Natural killer cell treated with Interleukin-12 subunit alpha and Interleukin-12 subunit beta and Interleukin-15 and Interleukin-18, amount 100 ng/mL, for 72 hours (primary cell): Measurements from ENCODE around the gene EML1. TPM values are rescaled to one million over a fixed set of nuclear protein-coding genes. Genes with fewer than 3 reads are reported as not detected.

Experiments
- ATAC-seq, 2 donors: fragments of 150-1000 bp; cut with Tn5 transposase in 1 of 2; sonication (Bioruptor Pico), chemical (Tn5 transposase) in 1 of 2; 2 replicates each; pipeline ENCODE4 v1.10.0; 2021
- DNase-seq: peaks from one replicate; pipeline ENCODE4 v3.0.0; 2022; ENCODE audit warnings: low spot score
- H3K27ac Mint-ChIP-seq, 2 donors: 1 replicate in 1 of 2; 2 replicates in 1 of 2; pipeline ENCODE4 v1.8.0; 2022; ENCODE audit warnings: mixed read lengths in 2 of 2, mild to moderate bottlenecking in 1 of 2, moderate library complexity in 1 of 2
- H3K27me3 Mint-ChIP-seq, 2 donors: 1 replicate in 1 of 2; 2 replicates in 1 of 2; pipeline ENCODE4 v1.8.0; 2022; ENCODE audit warnings: mixed read lengths in 2 of 2
- H3K36me3 Mint-ChIP-seq: one replicate; pipeline ENCODE4 v1.8.0; 2022; ENCODE audit warnings: mixed read lengths
- H3K4me1 Mint-ChIP-seq, 2 donors: 1 replicate in 1 of 2; 2 replicates in 1 of 2; pipeline ENCODE4 v1.8.0; 2022; ENCODE audit warnings: low read depth in 2 of 2, mixed read lengths in 2 of 2, mild to moderate bottlenecking in 1 of 2
- H3K4me3 Mint-ChIP-seq: one replicate; pipeline ENCODE4 v1.8.0; 2022; ENCODE audit warnings: mixed read lengths
- H3K9me3 Mint-ChIP-seq: 2 replicates; pipeline ENCODE4 v1.8.0; 2022; ENCODE audit warnings: mixed read lengths
- total RNA-seq, 2 donors: library from RNA; stranded (reverse); gene quantifications; one replicate each; pipeline ENCODE4 v1.2.3, GENCODE V29; 2022

Gene EML1
- total RNA-seq, 2 donors from 2014 or later, result 1.4 TPM; not detected in 1

DNA sequence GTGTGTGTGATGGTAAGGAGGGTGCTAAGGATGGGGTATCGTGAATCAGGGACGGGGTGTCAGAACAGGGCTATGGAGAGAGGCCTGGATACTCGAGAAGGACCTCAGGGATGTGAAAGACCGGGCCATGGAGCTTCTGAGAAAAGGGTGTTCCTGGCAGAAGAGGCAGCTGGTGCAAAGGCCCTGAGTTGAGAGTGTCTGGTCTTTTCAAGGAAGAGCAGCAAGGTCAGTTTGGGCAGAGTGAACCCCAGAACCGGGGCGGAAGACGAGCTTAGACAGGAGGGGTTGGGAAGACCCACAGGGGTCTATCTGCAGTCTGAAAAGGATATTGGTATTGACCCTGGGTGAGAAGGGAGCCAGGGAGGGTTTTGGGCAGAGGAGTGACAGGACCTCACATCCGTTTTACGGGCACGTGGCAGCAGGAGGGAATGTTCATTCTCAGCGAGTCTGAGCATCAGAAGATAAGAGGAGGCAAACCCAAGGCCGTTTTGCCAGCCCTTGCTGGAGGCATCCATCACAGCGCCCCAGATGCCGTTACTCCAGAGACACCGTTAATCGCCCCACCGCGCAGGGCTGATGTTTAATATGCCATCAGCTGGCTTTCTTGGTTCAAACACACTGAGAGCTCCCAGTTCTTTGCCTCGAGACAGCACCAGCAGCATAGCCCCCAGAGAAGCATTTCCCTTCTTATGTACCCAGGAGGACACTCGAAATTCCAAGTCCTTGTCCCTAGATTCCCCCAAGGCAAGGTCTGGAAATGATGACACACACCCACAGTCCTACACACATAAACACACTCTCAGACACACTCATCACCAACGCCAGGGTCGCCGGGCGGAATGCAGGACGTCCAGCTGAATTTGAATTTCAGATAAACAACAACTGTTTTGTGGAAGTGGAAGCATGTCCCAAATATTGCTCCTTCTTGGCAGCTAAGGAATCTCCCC, 41.4 kb upstream of the EML1 start:
- H3K4me1 Mint-ChIP-seq, result peaks cover 5 to 6% of the 10 kb centered on the region in 2 donors
- no peak overlapping the region for H3K27ac Mint-ChIP-seq
- no peaks in the 10 kb centered on the region for H3K36me3 Mint-ChIP-seq
- ATAC-seq (no peak), DNase-seq (no peak)
- no peaks in the 10 kb centered on the region for H3K9me3 Mint-ChIP-seq
- no peak overlapping the region for H3K4me3 Mint-ChIP-seq
- H3K27me3 Mint-ChIP-seq, result peaks cover 21 to 26% of the 10 kb centered on the region in 2 donors

DNA sequence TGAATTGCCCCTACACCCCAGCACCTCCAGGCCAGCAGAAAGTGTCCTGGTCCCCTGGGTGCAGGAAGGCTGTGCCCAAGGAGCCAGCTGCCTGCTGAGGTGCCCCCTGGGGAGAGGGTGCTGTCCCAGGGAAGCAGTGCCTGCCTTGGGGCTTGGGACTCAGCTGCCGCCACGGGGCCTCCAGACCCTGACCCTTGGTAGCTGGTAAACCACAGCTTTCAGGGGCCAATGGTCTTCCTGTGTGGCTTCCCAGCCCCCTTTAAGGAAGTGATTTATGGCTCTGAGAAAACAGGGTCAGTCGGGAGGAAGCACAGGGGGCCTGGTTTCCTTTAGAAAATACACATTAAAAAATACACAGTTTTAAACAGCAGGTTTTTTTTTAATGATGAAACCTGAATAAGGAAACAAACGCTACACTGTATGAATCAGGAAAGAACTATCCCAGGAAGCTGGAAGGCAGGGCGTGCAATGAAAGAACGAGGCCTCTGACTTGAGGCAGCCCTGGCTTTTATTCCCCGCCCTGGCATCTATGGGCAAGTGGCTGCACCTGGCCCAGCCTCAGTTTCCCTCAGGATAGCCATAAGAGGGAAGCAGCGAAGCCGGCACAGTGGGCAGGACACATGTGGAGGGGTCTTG, 40.6 kb upstream of the EML1 start:
- Mint-ChIP-seq H3K36me3 (no peaks in the 10 kb centered on the region), H3K4me1 (peaks cover 5 to 6% of the 10 kb centered on the region in 2 donors), H3K27ac (no peak overlapping the region), H3K27me3 (peaks cover 21 to 26% of the 10 kb centered on the region in 2 donors), H3K9me3 (no peaks in the 10 kb centered on the region), H3K4me3 (no peak overlapping the region)
- ATAC-seq, result no peak
- no peak for DNase-seq

DNA sequence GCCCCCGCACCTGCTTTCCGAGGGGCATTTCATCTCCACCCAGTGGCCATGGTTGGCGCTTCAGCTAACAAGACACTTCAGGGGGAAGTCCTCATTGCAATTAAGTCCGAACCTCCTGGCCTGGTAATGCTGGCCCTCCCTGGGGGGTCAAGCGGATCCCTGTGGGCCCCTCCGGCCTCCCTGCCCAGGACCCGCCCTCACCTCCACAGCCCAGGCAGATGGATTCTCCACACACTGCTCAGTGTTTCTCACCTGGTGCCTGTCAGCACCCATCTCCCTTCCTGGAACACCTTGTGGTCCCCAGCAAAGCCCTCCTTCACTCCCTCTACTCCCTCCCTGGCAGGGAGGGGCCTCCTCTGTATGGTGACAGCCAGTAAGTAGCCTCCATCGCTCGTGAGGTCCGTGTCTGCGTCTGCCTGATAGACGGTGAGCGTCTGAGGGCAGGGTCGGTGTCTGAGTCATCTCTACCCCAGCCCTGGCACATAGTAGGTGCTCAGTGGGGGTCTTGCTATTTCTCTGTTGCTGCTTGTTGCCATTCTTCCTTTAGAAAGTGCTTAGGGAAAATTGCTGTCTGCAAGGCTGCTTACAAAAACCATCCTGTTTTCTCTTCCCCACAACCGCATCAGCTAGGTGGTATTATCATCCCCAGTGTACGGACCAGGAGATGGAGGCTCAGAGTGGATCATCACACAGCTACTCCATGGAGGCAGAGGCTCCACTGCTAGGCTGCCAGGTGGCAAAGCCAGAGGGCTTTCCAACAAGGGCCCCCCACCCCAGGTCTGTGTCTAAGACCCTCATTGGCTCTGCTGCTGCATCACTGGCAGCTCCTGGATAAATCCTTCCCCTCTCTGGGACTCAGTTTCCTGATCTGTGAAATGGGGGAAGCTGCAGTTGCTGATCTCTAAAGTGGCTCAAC, 39.7 kb upstream of the EML1 start:
- Mint-ChIP-seq H3K27ac (no peak overlapping the region), H3K4me1 (peaks cover 5 to 6% of the 10 kb centered on the region in 2 donors), H3K9me3 (no peaks in the 10 kb centered on the region), H3K36me3 (no peaks in the 10 kb centered on the region), H3K4me3 (no peak overlapping the region), H3K27me3 (peaks cover 21 to 26% of the 10 kb centered on the region in 2 donors)
- ATAC-seq, result no peak
- DNase-seq, result no peak

DNA sequence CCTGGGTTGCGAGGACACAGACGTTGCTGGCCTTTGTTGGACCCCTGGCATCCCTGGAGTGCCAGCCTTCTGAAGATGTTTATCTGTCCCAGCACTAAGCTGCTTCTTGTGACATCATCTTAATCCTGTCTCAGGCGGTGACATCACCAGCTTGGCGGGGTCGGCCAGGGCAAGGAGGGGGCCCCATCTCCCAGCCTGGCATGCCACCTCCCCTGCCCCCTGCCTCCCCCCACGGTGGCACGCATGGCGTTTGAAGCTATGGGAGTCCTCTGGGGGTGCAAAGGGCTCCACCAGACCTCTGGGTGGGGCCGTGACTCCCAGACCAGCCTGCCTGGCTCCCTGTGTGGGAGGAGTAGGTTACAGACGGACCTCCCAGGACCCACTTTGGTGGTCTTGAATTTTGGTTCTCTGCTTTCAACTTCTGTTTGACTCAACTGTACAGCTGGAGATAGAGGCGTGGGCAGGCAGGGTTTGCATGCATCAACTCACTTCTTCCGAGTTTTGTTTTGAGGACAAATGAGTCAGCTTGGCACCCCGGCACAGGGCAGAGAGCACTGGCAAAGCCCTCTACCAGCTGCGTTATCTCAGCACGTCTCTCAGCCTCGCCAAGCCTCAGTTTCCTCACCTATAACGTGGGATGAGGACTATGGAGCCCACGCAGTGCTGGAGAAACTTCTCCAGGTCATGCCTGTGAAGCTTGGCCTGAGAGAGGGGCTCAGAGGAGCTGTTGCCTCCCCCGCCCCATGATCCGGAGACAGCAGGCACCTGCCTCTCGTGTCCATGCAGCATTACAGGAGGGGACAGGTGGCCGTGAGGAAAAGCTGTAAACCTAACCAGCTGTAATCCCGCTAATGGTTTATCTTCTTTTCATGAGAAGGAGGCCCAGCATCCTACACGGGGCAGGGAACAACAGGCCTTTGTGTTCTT, 38.8 kb upstream of the EML1 start:
- Mint-ChIP-seq H3K36me3 (no peaks in the 10 kb centered on the region), H3K4me1 (peaks cover 5 to 6% of the 10 kb centered on the region in 2 donors), H3K27me3 (peaks cover 21 to 24% of the 10 kb centered on the region in 2 donors), H3K27ac (no peak overlapping the region), H3K9me3 (no peaks in the 10 kb centered on the region), H3K4me3 (no peak overlapping the region)
- DNase-seq (no peak), ATAC-seq (no peak)

DNA sequence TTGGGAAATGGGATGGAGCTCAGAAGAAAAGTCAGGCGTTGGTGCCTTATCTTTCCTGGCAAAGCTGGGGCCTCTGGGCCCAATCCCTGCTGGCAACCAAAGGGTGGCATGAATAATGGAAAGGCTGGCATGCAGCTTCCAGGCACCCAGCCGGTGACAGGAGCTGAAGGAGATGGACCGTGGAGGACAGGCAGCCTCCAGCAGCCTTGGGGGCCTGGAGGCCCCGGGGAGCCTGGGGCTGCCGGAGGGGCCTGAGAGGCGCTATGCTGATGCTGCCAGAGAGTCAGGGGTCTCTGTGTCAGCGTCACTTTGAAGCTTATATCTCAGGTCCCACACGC, 38.2 kb upstream of the EML1 start:
- DNase-seq, result no peak
- H3K4me3 Mint-ChIP-seq, result no peak overlapping the region
- H3K4me1 Mint-ChIP-seq, result peaks cover 5 to 6% of the 10 kb centered on the region in 2 donors
- H3K9me3 Mint-ChIP-seq, result no peaks in the 10 kb centered on the region
- ATAC-seq, result no peak
- H3K36me3 Mint-ChIP-seq, result no peaks in the 10 kb centered on the region
- no peak overlapping the region for H3K27ac Mint-ChIP-seq
- H3K27me3 Mint-ChIP-seq, result peaks cover 21 to 24% of the 10 kb centered on the region in 2 donors

DNA sequence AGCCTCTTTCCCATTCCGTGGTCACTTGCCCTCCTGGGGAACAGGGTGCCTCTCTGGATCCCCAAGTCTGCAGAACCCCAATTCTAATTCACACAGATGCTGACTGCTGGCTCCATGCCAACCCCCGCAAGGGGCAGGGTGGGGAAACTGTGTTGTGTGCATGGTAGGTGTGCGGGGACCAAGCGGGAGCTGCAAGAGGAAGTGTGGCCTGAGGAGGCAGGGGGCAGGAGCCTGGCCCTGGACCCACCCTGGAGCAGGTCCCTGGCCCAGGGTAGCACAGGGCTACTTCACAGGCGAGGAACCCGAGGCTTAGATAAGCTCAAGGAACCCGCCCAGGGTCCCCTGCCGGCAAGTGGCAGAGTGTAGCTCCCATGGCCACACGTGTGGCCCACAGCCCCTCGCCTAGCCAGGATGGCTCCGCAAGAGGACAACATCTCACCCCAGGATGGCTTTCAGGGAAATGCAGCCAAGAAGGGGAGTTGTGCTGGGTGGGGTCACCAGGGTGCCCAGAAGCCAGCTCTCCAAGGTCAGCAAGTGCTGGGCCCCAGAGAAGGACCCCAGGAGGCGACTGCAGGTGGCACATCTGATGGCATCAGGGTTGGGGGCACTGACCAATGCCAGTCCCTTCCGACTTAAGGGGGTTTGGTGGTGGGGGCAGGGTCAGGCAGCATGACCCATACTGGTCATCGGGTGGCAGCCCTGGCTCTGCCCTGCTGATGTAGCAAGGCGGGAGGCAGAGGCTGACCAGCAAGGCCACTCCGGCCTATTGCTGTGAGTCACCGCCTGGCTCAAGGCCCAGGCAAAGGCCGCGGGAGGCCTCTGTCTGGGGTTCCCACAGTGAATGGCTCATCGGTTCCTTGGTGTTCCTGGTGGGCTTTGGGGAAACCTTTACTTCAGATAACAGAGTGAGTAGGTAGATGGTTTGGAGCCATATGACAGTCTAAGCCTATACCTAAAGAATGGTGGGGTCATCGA, 37.3 kb upstream of the EML1 start:
- ATAC-seq (peak in 1 of 2 donors; percentile 24), DNase-seq (no peak)
- Mint-ChIP-seq H3K36me3 (no peaks in the 10 kb centered on the region), H3K27ac (no peak overlapping the region), H3K4me1 (peaks cover 5 to 6% of the 10 kb centered on the region in 2 donors), H3K27me3 (peaks cover 21 to 28% of the 10 kb centered on the region in 2 donors), H3K9me3 (no peaks in the 10 kb centered on the region), H3K4me3 (no peak overlapping the region)

DNA sequence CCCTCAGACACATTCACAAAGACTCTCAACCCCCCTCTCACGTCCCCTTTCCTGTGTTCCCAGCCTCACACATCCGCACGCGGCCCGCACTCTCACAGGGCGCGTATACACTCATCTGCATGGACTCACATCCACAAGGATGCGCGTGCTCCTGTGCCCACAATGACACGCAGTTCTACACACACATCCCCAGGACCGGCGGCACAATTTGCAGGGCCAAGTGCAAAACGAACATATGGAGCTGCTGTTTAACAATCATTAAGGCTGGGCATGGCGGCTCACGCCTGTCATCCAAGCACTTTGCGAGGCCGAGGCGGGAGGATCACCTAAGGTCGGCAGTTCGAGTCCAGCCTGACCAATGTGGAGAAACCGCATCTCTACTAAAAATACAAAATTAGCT, 36.4 kb upstream of the EML1 start:
- H3K4me3 Mint-ChIP-seq, result no peak overlapping the region
- no peaks in the 10 kb centered on the region for H3K9me3 Mint-ChIP-seq
- ATAC-seq, result no peak
- DNase-seq, result no peak
- no peak overlapping the region for H3K27ac Mint-ChIP-seq
- peaks cover 12 to 23% of the 10 kb centered on the region in 2 donors for H3K27me3 Mint-ChIP-seq
- H3K4me1 Mint-ChIP-seq, result peaks cover under 1 to 5% of the 10 kb centered on the region in 2 donors
- H3K36me3 Mint-ChIP-seq, result no peaks in the 10 kb centered on the region

DNA sequence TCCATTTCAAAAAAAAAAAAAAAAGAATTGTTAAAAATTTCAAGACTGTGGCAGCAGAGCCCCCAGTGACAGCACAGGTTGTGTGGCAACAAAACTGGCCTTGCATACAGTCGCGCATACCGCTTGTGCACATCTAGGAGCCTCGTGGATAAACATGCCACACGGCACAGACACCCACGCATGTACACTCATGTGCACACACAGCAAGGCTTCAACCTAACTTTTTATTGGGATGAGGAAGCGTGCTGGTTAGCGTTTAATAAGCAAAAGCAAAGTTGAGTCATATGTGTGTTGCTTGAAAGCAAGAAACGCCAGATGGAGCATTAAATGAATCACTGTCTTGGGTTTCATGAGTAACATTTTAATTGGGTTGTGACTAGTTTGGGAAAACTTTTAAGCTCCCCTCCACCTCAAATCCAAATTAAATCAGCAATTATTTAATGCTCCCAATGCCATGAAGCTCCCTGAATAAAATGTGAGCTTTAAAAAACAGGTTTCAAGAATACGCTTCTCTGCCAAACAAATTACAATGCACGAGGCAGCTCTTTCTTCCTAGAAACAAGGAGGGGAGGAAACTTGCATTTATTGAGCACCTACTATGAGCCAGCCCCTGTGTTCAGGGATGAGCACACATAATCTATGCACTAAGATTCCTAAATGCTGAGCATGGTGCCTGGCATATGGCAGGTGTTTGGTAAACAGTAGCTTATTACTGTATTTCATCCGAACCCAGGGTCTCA, 35.7 kb upstream of the EML1 start:
- Mint-ChIP-seq H3K4me3 (no peak overlapping the region), H3K4me1 (peaks cover 0 to 5% of the 10 kb centered on the region in 2 donors), H3K27me3 (peaks cover 9 to 18% of the 10 kb centered on the region in 2 donors), H3K27ac (no peak overlapping the region), H3K9me3 (no peaks in the 10 kb centered on the region), H3K36me3 (no peaks in the 10 kb centered on the region)
- no peak for DNase-seq
- no peak for ATAC-seq

DNA sequence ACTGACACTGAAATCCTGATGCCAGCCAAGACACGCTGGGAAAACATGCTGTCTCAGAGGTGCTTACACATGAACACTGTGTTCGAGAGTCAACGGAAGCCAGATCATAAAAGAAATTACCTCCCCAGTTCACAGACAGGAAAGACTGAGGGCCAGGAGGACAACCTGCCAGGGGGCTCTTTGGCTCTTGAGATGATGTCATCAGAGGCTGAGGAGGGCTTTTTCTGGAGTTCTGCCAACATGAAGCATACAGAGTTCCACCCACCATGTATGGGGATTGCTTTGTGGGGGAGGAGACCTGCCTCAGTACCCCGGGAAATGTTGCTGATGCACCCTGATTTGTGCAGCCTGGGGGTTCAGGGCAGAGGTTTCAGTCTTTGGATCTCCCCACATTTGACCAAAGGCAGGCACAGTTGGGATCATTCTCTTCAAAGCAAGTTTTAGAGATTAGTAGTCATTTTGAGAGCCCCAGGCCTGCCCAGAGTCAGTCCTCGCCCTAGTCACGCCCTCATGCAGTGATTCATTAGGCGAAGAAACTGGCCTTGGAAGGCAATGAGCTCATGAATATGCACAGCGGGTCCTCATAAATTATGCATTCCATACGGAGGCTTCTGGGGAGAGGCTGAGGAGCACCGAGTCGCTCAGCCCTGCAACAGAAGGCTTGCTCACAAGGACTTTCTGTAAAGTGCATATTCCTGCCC, 34.9 kb upstream of the EML1 start:
- Mint-ChIP-seq H3K27me3 (peaks cover 7 to 18% of the 10 kb centered on the region in 2 donors), H3K4me3 (no peak overlapping the region), H3K4me1 (peaks cover 0 to 5% of the 10 kb centered on the region in 2 donors), H3K9me3 (no peaks in the 10 kb centered on the region), H3K27ac (no peak overlapping the region), H3K36me3 (no peaks in the 10 kb centered on the region)
- ATAC-seq (no peak), DNase-seq (no peak)

DNA sequence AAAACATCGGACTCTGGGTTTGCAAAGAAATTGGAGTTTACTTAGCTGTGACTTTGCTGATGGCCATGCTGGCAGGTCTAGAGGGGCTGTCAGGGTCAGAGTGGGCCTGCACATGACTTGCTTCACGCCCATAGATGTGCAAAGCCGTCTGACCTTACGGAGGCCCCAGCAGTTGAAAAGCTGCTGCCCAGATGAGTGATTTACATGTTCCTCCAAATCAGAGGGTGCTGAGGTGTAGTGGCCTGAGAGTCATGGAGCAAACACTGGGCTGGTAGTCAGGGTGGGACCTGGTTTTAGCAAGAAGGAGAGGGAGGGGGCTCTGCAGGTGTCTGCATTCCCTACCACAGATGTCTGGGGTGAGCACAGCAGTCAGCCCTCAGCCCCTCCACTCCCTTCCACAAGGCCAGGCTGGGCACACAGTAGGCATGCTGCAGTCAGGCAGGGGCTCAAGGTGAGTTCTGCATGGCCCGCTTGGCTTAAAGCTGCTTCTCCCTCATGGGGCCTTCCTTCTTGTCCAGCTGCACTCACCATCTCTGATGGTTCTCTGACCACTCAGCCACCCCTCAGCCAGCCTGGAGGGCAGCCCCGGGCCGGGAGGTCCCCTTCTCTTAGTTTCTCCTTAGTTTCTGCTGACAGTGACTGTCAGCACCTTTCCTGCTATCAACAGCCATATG, 34.2 kb upstream of the EML1 start:
- peaks cover 0 to 14% of the 10 kb centered on the region in 2 donors for H3K27me3 Mint-ChIP-seq
- no peaks in the 10 kb centered on the region for H3K9me3 Mint-ChIP-seq
- H3K27ac Mint-ChIP-seq, result no peak overlapping the region
- DNase-seq (no peak), ATAC-seq (no peak)
- no peak overlapping the region for H3K4me3 Mint-ChIP-seq
- H3K36me3 Mint-ChIP-seq, result no peaks in the 10 kb centered on the region
- H3K4me1 Mint-ChIP-seq, result no peaks in the 10 kb centered on the region

DNA sequence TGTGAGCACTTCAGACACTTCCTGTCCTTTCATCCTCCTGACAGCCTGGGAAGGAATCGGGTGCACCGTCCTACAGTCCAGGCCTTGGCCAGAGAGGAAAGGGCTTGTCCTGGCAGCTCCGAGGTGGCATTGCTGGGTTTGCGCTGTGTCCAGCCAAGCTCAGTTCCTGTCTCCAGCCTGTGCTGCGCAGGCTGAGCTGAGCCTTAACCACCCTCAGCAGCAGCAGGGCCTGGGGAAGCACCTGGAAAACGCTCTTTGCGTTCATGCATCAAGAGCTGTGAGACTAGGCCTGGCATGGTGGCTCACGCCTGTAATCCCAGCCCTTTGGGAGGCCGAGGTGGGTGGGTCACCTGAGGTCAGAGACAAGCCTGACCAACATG, 33.7 kb upstream of the EML1 start:
- H3K4me3 Mint-ChIP-seq, result no peak overlapping the region
- no peaks in the 10 kb centered on the region for H3K4me1 Mint-ChIP-seq
- no peak overlapping the region for H3K27ac Mint-ChIP-seq
- peaks cover 0 to 13% of the 10 kb centered on the region in 2 donors for H3K27me3 Mint-ChIP-seq
- ATAC-seq (no peak), DNase-seq (no peak)
- H3K9me3 Mint-ChIP-seq, result no peaks in the 10 kb centered on the region
- H3K36me3 Mint-ChIP-seq, result no peaks in the 10 kb centered on the region
